Lower leg skin (tissue), 4 donors: Measurements from ENCODE around the gene GPR158. TPM values are rescaled to one million over a fixed set of nuclear protein-coding genes. Genes with fewer than 3 reads are reported as not detected.

ENCODE experiments used
- DNase-seq, 2 donors: peaks; one replicate each; pipeline ENCODE4 v3.0.0-alpha.2; 2019; ENCODE audit warnings: low spot score in 2 of 2
- H3K4me3 ChIP-seq: fragments of 200-600 bp; sonication (generic); 2 replicates; pipeline ENCODE4 v1.5.1; 2017; ENCODE audit warnings: mild to moderate bottlenecking, low read depth; ENCODE audit not compliant: poor library complexity, severe bottlenecking
- CTCF ChIP-seq, 3 donors: fragments of 450-650 bp; IDR thresholded peaks; one replicate each; pipeline ENCODE4 v1.5.1; 2016; ENCODE audit warnings: antibody characterized with exemption in 3 of 3, mild to moderate bottlenecking in 3 of 3, moderate library complexity in 2 of 3
- POLR2A ChIP-seq, 2 donors: fragments of 450-650 bp; IDR thresholded peaks; one replicate each; pipeline ENCODE4 v1.6.1; 2016 to 2017; ENCODE audit warnings: antibody characterized with exemption in 2 of 2, mild to moderate bottlenecking in 1 of 2, moderate library complexity in 1 of 2
- WGBS, 2 donors: methylation state at CpG; one replicate each; pipeline ENCODE4 v1.1.5; 2018; 5-methylcytosine and 5-hydroxymethylcytosine counted together
- intact Hi-C: fragments of 100-400 bp; cut with DNase I; formaldehyde crosslinking; loops from one replicate; pipeline ENCODE4 v1.15.0; 2023; ENCODE audit warnings: low total_unique reads
- total RNA-seq, 4 donors: library from RNA; depleted of rRNA; stranded (reverse); fragments of >200 nt; gene quantifications; one replicate each; pipeline ENCODE4 v1.1.0, GENCODE V29; 2016

GPR158 gene
- total RNA-seq, 4 donors from 2014 or later, result 0.13 TPM; not detected in 3

- intact Hi-C loops, result loop anchor here (1.0 kb wide), 1 partner anchor 18 kb away; no protein-coding TSS in a partner anchor
- no peak for DNase-seq
- TF ChIP-seq CTCF (IDR thresholded peaks at IDR 0.05) (no peak), POLR2A (IDR thresholded peaks at IDR 0.05) (no peak)
Observed at GRCh38 chr10:25263931-25264330, 89.1 kb downstream of the GPR158 start.

GRCh38 chr10:25278180-25278579, 103.4 kb downstream of the GPR158 start:
- no peak for DNase-seq
- TF ChIP-seq POLR2A (IDR thresholded peaks at IDR 0.05), result no peak
- TF ChIP-seq CTCF (IDR thresholded peaks at IDR 0.05), result no peak
- H3K4me3 ChIP-seq, result no peak overlapping the region
- intact Hi-C loops, result no loop called here
- WGBS, 2 donors, result 90 to 96% methylated on average over 1 of the region's 1 CpG

More at GRCh38 chr10:25263931-25264330, 89.1 kb downstream of the GPR158 start:
- 29 to 35% methylated on average over 1 of the region's 1 CpG for WGBS, 2 donors
- H3K4me3 ChIP-seq, result no peak overlapping the region

- no peak for DNase-seq
- H3K4me3 ChIP-seq, result no peak overlapping the region
- intact Hi-C loops, result no loop called here
- TF ChIP-seq POLR2A (IDR thresholded peaks at IDR 0.05) (no peak), CTCF (IDR thresholded peaks at IDR 0.05) (no peak)
- WGBS, 2 donors, result 87 to 97% methylated on average over 1 of the region's 1 CpG
Observed at GRCh38 chr10:25280076-25280475, 105.3 kb downstream of the GPR158 start.

- intact Hi-C loops, result no loop called here
- no peak for DNase-seq
- no peak for TF ChIP-seq POLR2A (IDR thresholded peaks at IDR 0.05)
- TF ChIP-seq CTCF (IDR thresholded peaks at IDR 0.05), result no peak
- 78 to 80% methylated on average over 7 of the region's 7 CpGs for WGBS, 2 donors
- H3K4me3 ChIP-seq, result no peak overlapping the region
Observed at GRCh38 chr10:25280573-25280972, 105.8 kb downstream of the GPR158 start.

GRCh38 chr10:25285809-25286208, 111.0 kb downstream of the GPR158 start:
- no peak for TF ChIP-seq POLR2A (IDR thresholded peaks at IDR 0.05)
- no peak for TF ChIP-seq CTCF (IDR thresholded peaks at IDR 0.05)
- intact Hi-C loops, result no loop called here
- WGBS, 2 donors, result 76 to 77% methylated on average over 2 of the region's 2 CpGs
- DNase-seq, result no peak
- no peak overlapping the region for H3K4me3 ChIP-seq

GRCh38 chr10:25288181-25288580, 113.4 kb downstream of the GPR158 start:
- intact Hi-C loops, result no loop called here
- TF ChIP-seq POLR2A (IDR thresholded peaks at IDR 0.05) (no peak), CTCF (IDR thresholded peaks at IDR 0.05) (no peak)
- no peak for DNase-seq
- H3K4me3 ChIP-seq, result no peak overlapping the region
- WGBS, 2 donors, result 67 to 76% methylated on average over 1 of the region's 1 CpG
